ENCODE measurements around the gene RFX5.
A peak's percentile ranks its signal among the peaks of the same experiment; 100 is the strongest.

The RFX5 gene

DNA sequence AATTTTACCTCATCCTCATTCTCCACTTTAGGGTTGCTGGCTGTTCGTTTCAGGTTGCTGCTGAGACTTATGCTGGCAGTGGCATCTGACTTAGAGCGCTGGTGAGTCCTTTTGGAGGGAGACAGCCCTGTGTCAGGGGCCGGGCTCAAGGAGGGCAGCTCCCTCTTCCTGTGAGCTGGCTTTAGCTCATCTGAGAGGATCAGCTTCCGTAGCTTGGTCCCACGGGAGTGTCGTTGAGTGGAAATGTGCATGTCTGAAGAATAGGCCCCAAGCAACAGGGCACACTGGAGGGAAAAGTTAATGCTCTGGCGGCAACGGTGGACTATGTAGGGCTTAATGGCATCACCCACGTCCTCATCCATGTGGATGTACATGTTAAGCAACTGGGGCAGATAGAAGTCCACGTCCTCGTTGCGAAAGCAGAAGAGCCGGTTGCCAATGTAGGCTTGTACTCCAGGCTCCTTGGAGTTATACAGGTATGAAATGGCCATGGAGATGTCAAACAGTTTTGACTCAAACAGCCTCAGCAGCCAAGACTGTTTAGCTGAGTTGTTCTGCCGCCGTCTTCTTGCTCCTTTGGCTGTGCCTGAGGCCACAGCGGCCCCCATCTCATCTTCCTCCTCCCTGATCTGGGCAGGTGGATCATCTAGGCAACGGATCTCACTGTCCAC, 31.4 kb downstream of the RFX5 start:
- DNase-seq = no peak

DNA sequence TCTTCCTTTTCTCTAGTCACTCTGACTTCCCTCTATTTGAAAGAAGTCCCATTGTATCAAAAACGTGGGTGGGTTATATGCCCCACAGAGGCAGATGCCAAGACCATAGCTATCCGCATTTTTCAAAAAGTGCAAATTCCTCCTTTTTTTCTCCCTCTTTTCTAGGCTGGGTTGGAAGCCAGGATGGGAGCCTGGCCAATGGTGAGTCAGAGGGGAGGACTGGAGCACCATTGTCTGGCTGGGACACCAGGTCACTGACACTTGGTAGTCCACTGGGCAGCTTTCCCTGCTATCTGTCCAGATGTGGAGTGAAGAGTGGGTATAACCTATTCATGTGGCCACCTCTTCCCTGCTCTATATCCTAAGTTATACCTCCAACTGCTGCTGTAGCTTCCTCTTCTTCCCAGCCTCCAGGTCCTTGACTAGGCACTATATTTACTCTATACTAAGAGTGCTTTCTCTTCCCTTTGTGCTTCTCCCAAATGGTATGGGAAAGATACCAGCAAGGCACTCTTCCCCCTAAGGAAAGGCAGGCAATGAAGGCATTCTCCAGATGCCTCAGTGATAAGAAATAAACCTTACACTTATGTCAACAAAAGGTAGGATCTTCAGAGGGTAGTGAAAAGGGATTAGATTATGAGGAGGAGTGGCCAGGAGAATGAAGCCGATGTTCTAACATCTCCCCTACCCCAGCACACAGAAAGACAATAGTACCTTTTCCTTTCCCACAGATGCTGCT, 32.7 kb downstream of the RFX5 start:
- DNase-seq = no peak

DNA sequence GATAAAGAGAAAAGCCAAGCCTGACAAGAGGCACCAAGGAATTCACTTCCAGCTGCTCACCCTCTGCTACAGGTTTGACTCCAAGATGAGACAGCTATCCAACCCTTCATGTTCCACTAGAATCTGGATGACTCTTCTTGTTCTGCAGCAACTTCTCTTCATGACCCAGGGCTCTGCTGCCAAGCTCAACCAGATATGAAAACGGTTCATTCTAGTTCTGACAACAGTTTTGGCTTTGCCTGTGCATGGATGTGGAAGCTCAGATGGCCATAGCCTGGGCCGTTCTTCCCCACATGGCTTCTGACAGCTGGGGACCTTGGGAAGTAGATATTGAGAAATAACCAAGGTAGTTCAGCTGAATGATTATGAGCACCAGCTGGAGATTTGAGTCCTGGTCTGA, 33.6 kb downstream of the RFX5 start:
- DNase-seq = no peak

GRCh38 chr1:151312826-151313225, 34.2 kb downstream of the RFX5 start:
- DNase-seq = no peak

DNA sequence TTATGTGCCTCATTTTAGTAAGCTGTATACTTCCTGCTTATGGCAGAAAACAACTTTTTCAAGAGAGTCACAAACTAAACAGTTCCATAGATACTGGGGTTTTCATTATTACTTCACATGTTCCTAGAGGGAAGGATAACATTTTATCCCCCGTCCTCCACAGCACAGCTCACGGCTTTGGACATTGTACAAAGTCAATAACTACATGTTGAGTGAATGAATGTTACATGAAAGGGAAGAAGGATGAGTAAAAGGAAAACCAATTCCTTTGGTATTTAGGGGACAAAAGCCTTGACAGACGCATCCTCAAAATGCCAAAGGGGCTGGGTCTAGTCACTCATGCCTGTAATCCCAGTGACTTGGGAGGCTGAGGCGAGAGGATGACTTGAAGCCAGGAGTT, 34.6 kb downstream of the RFX5 start:
- no peak for DNase-seq

DNA sequence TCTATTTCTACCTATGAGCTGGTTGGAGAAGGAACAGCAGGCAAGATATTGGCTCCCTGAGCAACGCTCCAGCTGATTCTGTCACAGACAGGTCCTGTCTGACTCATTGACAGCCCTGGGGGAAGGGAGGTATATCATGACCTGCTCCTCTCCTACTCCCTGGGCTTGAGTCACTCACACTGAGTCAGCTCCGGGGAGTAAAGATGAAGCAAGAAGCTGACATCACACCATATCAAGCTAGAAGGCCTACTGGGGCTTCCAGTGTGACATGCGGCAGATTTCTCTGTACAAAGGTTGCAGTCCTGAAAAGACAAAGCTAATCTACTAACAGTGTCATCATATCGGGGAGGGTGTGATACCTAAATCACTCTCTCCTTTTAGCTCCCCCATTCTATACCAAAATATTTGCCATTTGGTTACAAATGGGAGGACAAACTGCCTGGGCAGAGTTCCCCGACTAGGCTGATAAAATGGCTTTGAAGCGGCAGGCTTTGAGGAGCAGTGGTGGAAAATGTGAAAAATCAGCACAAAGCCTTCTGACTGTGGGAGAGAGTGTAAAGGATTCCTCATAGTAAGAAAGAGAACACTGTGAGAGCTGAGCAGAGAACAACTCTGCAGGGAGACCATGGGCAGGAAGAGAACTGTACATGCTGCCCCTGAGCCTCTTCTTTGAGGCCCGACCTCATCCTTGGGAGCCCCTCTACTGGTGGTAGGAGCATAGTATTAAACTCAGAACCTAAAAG, 35.3 kb downstream of the RFX5 start:
- peak; percentile 74 for DNase-seq

- no peak for DNase-seq
These were observed 36.0 kb downstream of the RFX5 start for GRCh38 chr1:151311011-151311410.

GRCh38 chr1:151309811-151310323, 37.2 kb downstream of the RFX5 start:
- no peak for DNase-seq

DNA sequence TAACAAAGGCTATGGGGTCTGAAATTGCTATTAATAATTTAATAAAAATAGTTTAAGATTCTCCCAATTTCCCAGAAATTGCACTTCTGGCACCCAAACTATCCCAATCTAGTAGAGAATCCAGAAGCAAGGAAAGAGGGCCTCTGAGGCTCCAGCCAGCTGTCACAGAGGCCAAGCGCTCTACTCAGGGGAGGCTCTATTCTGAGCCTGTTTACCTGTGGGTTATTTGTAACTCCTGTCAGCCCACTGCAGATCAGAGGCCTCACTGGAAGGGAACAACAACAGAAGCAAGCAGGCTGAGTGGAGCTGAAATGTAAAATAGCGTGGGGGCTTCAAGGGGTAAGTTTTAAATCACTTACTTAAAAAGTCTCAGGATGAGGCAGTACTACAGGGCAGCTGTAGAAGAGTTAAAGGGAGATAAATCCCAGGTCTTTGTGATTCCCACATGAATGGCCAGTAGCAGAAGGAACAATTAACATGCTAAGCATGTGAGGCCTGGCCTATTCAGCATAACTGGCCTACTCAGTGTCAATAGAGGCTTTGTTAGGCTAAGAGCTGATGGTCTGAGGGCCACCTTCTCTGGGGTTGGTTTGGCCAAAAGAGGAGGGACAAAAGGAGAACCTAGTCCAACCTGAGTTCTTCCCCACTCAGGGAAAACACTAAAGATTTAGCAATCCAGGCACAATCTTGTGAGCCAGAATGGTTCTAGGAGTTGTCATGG, 52.1 kb downstream of the RFX5 start:
- no peak for DNase-seq

- no peak for DNase-seq
These were observed 54.0 kb downstream of the RFX5 start for GRCh38 chr1:151293093-151293492.

DNA sequence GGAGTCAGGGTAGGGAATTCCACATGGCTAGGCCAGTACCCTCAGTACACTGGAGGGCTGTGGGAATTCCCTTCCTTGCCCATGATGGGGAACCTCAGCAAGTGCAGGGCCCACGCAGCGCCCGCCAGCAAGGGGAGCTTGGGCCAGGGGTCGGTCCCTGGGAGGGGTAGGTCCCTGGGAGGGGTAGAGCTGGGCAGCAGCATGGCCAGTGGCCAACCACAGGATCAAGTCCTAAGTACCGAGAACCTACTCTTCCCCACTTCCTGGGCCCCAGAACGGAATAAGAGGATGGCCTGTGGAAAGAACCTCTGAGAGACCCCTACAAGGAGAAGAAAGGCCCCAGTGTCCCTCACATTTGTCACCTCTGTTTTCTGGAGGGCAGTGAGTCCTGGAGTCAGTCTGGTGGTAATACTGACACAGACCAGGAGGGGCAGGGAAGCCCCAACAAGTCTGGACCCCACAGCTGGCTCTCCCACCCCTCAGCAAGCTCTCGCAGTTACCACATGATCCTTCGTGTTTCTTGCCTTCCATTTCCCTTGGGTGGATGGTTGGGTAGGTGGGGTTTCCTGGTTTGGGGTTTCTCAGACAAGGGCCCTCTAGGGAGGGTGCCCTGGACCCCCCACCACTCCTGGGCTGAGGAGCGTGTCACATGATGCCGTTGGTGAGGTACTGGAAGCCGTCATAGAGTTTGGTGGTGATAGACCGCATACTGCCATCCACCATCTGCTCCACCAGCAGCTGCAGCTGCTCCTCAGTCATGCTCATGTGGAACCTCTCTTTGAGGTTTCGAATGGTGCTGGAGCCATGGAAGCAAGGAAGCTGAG, 54.6 kb downstream of the RFX5 start:
- DNase-seq = no peak

- DNase-seq = no peak
These were observed 56.2 kb downstream of the RFX5 start for GRCh38 chr1:151290709-151291303.
